Measurements from ENCODE around the gene SIM2.

DNA sequence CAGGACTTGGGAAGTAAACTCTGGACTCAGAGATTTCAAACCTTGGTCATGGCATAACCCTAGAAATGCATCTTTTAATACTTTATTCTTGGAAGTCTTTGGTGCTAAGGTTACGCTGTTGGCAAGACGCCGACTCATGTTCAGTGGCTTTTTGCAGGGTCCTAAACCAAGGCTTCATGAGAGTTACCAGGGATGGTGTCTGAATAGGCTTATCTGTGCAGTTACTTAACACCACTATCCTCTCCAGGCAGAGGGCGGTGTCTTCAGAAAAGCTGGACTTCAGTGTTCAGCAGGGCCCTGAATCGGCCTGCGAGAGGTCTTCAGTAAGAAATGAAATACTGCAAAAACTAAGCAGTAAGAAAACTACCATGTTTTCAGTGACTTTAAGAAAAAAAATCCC lies 58.3 kb downstream of the SIM2 start:
- TF ChIP-seq POLR2A (IDR thresholded peaks at IDR 0.05) = no peak
- TF ChIP-seq, protein P1, sequence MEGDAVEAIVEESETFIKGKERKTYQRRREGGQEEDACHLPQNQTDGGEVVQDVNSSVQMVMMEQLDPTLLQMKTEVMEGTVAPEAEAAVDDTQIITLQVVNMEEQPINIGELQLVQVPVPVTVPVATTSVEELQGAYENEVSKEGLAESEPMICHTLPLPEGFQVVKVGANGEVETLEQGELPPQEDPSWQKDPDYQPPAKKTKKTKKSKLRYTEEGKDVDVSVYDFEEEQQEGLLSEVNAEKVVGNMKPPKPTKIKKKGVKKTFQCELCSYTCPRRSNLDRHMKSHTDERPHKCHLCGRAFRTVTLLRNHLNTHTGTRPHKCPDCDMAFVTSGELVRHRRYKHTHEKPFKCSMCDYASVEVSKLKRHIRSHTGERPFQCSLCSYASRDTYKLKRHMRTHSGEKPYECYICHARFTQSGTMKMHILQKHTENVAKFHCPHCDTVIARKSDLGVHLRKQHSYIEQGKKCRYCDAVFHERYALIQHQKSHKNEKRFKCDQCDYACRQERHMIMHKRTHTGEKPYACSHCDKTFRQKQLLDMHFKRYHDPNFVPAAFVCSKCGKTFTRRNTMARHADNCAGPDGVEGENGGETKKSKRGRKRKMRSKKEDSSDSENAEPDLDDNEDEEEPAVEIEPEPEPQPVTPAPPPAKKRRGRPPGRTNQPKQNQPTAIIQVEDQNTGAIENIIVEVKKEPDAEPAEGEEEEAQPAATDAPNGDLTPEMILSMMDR (IDR thresholded peaks at IDR 0.05) = no peak

Measured in lower leg skin (tissue), 3 donors.